ENCODE results near the gene POU2F2.

DNA sequence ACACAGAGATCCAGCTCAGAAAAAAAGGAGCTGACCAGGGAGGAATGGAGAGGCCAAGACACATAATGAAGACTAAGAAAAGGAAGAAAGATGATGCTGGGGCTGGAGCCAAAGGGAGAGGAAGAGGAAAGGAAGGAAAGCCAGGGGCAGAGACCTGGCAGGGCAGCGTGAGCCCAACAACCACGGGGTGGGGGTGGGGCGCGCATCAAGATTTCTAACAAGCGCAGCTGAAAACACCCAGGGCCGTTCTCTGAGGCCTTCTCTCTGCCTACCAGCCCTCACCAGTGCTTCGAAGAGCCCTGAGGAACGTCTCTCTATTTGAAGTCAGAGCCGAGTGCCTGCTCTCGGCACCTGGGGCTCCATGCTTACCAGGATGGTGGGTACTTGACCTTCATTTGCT lies 23.6 kb upstream of the POU2F2 start:
- TF ChIP-seq SMC3 (IDR thresholded peaks at IDR 0.05; ENCODE audit: low read depth, low read length) (no peak), EP300 (IDR thresholded peaks at IDR 0.05; ENCODE audit: borderline replicate concordance in 1 of 2, low read depth in 1 of 2, low read length in 1 of 2) (no peak), GABPA (IDR thresholded peaks at IDR 0.05; ENCODE audit: low read depth) (no peak), RAD21 (IDR thresholded peaks at IDR 0.05; ENCODE audit: low read length) (no peak), MXI1 (IDR thresholded peaks at IDR 0.05; ENCODE audit: low read depth, low read length) (no peak)
- TF ChIP-seq, protein P1, sequence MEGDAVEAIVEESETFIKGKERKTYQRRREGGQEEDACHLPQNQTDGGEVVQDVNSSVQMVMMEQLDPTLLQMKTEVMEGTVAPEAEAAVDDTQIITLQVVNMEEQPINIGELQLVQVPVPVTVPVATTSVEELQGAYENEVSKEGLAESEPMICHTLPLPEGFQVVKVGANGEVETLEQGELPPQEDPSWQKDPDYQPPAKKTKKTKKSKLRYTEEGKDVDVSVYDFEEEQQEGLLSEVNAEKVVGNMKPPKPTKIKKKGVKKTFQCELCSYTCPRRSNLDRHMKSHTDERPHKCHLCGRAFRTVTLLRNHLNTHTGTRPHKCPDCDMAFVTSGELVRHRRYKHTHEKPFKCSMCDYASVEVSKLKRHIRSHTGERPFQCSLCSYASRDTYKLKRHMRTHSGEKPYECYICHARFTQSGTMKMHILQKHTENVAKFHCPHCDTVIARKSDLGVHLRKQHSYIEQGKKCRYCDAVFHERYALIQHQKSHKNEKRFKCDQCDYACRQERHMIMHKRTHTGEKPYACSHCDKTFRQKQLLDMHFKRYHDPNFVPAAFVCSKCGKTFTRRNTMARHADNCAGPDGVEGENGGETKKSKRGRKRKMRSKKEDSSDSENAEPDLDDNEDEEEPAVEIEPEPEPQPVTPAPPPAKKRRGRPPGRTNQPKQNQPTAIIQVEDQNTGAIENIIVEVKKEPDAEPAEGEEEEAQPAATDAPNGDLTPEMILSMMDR (IDR thresholded peaks at IDR 0.05): no peak
- TF ChIP-seq, protein P2, sequence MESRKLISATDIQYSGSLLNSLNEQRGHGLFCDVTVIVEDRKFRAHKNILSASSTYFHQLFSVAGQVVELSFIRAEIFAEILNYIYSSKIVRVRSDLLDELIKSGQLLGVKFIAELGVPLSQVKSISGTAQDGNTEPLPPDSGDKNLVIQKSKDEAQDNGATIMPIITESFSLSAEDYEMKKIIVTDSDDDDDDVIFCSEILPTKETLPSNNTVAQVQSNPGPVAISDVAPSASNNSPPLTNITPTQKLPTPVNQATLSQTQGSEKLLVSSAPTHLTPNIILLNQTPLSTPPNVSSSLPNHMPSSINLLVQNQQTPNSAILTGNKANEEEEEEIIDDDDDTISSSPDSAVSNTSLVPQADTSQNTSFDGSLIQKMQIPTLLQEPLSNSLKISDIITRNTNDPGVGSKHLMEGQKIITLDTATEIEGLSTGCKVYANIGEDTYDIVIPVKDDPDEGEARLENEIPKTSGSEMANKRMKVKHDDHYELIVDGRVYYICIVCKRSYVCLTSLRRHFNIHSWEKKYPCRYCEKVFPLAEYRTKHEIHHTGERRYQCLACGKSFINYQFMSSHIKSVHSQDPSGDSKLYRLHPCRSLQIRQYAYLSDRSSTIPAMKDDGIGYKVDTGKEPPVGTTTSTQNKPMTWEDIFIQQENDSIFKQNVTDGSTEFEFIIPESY (IDR thresholded peaks at IDR 0.05; ENCODE audit: borderline replicate concordance, low read depth): no peak

Data from SK-N-SH (cell line).